Left renal cortex interstitium (tissue), 4 donors: Measurements from ENCODE around the gene MYH14. TPM values are rescaled to one million over a fixed set of nuclear protein-coding genes. Genes with fewer than 3 reads are reported as not detected.
"Not testable (repeated sequence)": the region's sequence is repeated elsewhere in the genome, so short reads cannot be mapped to it uniquely, and the experiment has no call there.

Experiments used
- DNase-seq, 4 donors: peaks; one replicate each; pipeline ENCODE4 v3.0.0-alpha.2; 2013; ENCODE audit warnings: low read depth in 4 of 4, low spot score in 2 of 4, missing footprints in 1 of 4
- polyA plus RNA-seq, 4 donors: library from polyadenylated mRNA; unstranded; fragments of 120-200 nt; gene quantifications; one replicate each; pipeline ENCODE4 v1.2.1, GENCODE V29; 2013; ENCODE audit not compliant: insufficient read length in 4 of 4

MYH14 gene
- polyA plus RNA-seq, 4 donors = 20.0 to 31.9 (median 25.0) TPM

DNA sequence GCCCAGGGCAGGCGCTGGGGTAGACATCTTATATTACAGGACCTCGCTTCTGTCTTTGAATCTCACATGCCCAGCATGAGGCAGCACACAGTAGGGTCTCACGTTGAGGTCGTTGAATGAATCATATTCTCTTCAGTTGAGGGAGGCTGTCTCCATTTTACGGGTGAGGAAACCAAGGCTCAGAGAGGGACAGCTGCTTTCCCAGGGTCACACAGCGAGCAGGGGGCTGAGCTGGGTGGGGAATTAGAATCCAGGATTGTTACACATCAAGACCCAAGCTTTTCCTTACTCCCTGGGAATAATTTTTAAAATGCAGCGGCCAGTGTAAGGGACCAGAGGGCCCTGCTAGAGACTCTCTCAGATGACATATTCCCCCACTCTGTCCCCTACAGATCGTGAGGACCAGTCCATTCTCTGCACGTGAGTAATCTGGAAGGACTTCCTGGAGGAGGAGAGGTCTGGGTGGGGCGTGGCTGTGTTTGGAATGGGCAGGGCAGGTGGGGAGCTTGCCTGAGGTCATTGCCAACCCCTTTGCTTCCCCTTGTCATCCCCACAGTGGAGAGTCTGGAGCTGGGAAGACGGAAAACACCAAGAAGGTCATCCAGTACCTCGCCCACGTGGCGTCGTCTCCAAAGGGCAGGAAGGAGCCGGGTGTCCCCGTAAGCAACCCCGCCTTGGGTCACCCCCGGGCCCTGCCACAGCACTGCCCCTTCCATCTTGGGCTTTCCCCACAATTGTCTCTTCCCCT is 19.4 kb downstream of the MYH14 start:
- DNase-seq = no peak

DNA sequence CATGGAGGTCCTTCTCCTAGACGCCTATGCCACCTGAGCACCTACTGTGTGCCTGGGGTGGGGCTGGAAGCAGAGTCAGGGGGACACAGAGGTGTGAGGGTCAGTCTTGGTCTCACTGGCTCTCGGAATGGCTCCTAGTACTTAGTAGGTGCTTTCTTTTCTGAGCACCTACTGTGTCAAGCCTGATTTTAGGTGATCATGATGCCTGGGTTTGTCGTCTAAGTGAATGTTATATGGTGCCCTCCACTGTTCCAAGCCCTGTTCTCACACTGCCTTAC is 20.0 kb downstream of the MYH14 start:
- no peak for DNase-seq

DNA sequence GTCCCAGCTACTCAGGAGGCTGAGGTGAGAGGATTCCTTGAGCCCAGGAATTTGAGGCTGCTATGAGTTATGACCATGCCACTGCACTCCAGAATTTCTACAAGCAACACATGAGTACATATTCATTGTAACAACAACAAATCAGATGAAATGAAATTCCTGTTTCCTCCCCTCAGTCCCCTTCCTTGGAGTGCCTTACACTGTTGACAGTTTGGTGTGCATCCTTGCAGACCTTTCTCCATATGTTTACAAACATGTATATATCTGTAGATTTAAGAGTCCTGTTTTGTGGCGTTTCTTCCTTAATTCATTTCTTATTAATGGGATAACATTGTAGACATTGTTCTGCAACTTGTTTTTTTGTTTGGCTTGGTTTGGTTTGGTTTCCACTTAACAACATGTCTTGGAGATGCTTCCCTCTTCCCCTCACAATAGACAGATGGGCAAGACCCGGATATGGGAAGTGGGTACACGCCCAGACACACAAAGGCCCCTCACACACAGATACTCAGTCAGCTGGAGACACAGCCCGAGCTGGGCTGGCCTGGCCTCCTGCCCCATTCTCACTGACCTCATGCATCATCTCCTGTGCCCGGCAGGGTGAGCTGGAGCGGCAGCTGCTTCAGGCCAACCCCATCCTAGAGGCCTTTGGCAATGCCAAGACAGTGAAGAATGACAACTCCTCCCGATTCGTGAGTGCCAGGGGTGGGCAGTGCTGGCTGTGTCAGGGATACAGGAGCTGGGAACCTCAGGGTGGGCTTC is 21.7 kb downstream of the MYH14 start:
- no peak for DNase-seq

DNA sequence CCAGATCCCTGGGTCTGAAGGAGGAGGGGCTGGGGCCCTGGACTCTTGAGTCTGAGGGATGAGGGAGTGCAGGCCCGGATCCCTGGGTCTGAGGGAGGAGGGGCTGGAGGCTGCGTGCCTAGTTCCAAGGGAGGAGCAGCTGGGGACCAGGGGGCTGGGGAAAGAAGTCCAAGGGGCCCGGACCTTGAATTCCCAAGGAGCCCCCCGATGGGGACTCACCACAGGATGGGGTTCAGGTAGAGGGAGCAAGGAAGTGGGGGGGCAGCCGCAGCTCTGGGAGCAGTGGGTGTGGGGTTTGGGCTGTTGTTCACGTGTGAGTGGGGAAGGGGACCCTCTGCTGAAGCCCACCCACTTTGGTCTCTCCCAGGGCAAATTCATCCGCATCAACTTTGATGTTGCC is 23.1 kb downstream of the MYH14 start:
- no peak for DNase-seq

DNA sequence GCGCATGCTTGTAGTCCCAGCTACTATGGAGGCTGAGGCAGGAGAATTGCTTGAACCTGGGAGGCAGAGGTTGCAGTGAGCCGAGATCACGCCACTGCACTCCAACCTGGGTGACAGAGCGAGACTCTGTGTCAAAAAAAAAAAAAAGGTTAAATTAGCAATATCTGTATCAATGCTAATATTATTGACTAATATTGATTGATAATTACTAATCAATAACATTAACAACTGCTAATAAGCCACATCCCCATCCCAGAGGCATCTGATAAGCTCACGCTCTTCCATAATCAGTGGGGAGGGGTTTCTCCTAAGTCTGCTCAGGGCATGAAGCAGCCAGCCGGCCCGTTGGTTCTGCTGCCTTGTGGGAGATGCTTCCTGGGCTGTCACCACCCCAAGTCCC is 24.7 kb downstream of the MYH14 start:
- not testable (repeated sequence) for DNase-seq

DNA sequence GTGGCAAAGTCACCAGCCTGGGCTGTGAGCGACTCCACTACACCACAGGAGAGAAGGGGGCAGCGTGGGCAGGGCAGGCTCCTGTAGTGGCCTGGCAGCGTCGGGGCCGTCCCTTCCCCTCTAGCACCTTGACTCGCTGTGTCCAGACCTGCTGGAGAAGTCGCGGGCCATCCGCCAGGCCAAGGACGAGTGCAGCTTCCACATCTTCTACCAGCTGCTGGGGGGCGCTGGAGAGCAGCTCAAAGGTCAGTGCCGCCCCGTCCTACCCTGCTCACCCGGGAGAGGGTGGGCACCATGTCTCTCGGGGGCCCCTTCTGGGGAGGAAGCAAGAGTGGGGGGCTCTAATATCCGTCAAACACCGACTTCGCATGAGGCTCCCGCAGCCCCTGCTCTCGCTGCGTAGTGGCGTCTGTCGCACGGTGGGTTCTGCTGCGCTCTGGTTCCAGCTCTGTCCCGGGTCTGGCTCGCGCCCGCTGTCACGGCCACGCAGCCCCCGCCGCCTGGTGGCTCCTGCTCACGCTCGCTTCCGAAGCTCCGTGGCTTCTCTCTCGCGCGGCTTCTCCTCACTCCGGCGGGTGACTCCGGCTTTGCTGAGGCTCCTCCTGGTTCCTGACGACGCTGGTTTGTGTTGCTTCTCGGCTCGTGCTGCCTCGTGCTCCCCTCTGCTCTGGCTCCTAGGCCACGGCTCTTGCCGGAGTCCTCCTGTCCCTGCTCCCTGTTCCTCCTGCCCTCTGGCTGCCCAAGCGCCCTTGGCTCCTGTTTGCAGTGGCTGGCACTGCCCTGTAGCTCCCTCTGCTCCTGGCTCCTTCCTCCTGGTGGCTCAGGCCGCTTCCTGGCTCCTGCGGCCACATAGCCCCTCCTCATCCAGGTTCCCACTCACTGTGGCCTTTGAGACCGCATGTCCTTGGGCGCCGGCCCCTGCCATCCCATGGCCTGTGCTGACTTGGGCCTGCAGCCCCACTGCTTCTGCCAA is 27.2 kb downstream of the MYH14 start:
- no peak for DNase-seq

DNA sequence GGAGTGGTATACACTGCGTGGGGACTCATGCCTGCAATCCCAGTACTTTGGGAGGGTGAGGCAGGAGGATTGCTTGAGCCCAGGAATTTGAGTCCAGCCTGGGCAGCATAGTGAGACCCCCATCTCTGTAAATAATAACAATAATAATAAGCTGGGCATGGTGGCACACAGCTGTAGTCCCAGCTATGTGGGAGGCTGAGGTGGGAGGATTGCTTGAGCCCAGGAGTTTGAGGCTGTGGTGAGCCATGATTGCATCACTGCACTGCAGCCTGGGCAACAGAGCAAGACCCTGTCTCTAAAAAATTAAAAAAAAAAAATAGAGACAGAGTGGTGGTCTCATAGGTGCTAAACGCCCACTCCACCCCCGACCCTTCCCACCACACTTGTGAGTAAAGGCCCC is 28.0 kb downstream of the MYH14 start:
- DNase-seq = not testable (repeated sequence)

DNA sequence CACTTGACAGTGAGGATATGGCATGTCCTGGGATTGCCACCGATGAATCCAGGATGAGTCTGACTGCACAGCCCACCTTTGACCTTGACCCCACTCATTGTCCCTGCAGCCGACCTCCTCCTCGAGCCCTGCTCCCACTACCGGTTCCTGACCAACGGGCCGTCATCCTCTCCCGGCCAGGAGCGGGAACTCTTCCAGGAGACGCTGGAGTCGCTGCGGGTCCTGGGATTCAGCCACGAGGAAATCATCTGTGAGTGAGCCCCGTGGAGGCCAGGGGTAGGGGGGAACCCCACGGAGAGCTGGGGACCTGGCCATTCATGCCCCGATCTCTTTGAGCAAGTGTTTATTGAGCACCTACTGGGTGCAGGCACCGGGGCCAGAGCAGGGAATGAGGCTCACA is 28.4 kb downstream of the MYH14 start:
- DNase-seq = no peak

DNA sequence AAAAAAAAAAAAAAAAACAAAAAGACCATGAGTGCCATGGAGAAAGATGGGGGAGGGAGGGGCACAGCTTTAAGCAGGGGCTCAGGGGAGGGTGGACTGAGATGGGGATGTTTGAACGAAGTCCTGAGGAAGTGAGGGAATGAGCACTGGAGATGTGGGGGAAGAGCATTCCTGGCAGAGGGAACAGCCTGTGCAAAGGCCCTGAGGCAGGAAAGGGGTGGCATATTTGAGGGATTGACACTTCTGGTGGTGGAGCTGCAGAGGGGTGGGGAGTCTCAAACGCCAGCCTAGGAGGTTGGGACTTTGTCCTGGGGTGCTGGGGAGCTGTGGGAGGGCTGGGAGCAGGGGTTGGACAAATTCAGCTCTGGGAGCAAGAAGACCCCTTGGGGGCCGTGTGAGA is 29.2 kb downstream of the MYH14 start:
- DNase-seq = no peak

DNA sequence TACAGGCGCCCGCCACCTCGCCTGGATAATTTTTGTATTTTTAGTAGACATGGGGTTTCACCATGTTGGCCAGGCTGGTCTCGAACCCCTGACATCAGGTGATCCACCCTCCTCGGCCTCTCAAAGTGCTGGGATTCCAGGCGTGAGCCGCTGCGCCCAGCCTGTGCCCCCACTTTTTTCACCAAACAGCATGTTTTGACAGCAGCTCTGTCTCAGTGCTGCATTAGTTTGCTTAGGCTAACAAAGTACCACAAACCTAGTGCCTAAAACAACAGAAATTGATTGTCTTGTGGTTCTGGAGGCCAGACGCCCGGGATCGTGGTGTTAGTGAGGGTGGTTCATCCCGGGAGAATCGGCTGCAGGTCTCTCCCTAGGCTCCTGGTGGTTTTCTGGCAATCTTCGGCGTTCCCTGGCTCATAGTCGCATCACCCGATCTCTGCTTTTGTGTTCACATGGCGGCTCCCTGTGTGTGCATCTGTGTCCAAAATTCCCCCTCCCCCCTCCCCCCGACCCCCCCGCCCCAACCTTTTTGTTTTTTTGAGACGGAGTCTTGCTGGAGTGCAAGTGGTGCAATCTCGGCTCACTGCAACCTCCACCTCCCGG is 30.0 kb downstream of the MYH14 start:
- no peak for DNase-seq

DNA sequence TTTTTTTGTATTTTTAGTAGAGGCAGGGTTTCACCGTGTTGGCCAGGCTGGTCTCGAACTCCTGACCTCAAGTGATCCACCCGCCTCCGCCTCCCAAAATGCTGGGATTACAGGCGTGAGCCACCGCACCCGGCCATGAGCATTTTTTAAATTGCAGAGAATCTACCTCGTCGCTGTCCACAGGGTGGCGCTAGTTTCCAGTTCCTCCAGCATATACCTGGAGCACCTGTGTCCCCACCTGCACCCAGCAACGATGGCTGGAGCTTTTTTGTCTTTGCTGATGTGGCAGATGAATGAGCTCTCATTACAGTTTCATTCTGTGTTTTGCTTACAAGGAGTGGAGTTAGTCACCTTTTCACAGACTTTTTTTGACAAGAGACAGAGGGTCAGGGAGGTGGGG is 34.1 kb downstream of the MYH14 start:
- not testable (repeated sequence) for DNase-seq

DNA sequence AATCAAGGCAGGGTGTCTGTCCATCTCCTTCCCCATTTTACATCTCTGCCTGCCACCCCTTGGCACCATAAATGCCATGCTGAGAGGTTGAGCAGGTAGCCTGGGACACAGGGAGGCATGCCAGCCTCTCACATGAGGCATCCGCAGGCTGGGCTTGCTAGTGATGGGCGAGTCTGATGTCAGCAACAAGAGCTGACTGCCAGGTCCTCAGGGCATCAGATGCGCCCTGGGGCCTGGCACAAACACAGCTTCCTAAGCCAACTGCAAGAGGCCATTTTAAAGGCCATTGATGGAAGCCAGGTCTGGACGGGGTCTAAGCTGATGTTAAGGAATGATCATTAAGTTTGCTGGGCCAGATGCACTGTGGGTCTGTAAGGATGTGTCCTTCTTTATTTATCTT is 34.6 kb downstream of the MYH14 start:
- no peak for DNase-seq

DNA sequence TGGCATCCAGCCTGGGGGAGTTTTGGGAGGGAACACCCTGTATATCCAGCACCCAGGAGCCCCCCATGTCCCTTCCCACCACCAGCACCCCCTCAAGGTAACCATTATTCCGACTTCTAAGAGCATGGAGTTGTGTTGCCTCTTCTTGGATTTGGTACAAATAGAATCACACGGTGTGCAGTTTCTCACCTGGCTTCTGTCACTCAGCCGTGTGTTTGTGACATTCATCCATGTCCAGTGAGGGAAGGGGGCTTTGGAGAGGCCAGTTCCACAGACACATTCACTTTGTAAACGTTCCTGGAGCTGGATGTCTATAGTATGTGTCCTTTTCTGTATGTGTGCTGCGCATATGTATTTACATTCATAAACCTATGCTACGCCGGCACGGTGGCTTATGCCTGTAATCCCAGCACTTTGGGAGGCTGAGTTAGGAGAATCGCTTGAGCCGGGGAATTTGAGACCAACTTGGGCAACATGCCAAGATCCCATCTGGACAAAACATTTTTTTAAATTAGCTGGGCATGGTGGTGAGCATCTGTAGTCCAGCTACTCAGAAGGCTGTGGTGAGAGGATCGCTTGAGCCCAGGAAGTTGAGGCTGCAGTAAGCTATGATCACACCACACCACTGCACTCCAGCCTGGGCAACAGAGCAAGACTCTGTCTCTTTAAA is 36.6 kb downstream of the MYH14 start:
- DNase-seq = no peak

DNA sequence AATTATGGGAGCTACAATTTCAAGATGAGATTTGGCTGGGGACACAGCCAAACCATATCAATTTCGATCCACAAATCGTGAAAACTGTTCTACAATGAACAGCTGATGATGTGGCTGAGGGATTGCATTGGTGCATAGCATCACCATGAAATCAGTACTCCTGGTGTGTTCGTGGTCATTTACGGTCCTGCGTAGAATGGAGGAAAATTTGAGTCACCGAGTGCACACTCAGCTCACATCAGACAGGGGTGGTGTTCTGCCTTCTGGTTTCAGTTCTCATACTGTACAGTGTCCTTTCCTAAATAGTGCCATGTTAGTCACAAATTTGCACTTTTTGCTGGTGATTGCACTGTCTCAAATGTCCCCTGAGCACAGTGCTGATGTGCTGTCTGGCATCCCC is 39.2 kb downstream of the MYH14 start:
- DNase-seq = no peak

DNA sequence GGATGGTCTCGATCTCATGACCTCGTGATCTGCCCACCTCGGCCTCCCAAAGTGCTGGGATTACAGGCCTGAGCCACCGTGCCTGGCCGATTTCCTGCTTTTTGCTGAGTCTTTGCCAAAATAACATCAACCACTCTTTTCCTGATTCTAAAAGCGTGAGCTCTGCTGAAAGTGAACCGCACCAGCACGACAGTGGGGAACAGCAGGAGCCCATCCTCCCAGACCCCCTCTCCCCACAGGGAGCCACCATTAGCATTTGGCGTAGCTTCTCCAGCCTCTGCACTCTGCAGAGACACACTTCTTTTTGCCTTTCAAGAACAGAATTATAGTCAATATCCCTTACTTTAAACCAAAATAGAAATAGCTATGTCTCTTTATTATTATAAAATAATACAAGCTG is 41.3 kb downstream of the MYH14 start:
- no peak for DNase-seq

DNA sequence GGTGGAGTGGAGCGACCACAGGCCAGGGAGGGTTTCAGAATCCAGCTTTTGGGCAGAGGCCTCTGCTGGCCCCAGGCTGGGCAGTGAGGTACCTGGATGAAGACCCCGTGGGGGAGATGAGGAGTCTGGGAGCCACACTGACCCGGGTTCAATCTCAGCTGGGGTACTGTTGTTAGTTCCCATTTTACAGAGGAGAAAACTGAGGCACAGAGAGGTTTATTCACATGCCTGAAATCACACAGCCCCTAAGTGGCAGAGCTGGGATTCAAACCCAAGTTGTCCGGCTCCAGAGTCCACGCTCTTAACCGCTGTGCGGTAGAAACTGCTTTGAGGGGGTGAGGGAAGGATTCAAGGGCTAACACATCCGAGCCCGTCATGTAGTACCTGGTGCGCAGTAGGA is 45.0 kb downstream of the MYH14 start:
- DNase-seq = no peak

DNA sequence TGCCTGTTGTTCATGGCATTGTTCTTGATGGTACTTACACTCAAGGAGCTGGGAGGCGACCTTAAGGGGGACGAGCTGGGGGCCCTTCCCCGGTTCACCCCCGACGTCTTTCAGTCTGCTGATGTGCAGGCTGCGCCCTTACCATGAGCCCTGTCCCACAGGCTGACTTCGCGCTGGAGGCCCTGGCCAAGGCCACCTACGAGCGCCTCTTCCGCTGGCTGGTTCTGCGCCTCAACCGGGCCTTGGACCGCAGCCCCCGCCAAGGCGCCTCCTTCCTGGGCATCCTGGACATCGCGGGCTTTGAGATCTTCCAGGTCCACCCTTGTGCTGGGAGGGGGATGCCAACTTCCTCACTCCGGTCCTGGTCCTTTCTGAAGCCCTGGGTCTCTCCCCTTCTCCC is 45.4 kb downstream of the MYH14 start:
- DNase-seq = no peak

DNA sequence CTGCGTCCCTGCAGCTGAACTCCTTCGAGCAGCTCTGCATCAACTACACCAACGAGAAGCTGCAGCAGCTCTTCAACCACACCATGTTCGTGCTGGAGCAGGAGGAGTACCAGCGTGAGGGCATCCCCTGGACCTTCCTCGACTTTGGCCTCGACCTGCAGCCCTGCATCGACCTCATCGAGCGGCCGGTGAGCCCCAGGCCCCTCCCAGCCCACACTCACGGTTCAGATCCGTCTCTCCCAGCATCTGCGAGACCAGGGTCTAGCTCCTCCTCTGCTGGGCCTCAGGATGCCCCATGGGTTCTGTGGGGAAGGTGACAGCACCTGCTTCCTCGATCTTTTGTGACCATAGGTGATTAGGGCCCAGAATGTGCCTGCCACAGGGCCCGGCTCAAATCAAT is 46.2 kb downstream of the MYH14 start:
- DNase-seq = no peak

DNA sequence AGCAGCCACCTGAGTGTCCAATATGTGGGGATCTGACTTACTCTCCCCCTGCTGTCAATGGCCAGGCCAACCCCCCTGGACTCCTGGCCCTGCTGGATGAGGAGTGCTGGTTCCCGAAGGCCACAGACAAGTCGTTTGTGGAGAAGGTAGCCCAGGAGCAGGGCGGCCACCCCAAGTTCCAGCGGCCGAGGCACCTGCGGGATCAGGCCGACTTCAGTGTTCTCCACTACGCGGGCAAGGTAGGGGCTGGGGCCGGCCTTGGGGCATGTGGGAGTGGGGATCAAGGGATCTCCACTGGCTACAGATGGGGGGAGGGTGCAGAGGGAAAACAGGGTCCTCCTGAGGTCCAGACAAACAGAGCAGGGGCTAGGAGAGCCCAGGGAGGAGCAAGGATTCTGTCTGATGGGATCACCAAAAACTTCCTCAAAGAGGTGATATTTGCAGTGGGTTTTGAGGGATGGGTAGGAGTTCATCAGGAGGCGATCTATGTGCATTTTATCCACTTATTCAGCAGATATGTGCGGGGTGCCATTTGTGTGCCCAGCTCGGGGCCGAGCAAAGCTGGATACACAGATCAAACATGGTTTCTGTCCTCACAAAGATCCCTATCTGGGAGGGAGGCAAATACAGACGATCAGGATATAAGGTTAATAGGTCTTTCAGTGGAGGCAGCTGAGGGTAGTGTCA is 47.2 kb downstream of the MYH14 start:
- no peak for DNase-seq
